ENCODE measurements around the gene RLF. TPM values are rescaled to one million over a fixed set of nuclear protein-coding genes. Genes with fewer than 3 reads are reported as not detected.

RLF gene
- total and polyA plus RNA-seq, 4 donors, result 1.7 to 13.4 (median 6.3) TPM

DNA sequence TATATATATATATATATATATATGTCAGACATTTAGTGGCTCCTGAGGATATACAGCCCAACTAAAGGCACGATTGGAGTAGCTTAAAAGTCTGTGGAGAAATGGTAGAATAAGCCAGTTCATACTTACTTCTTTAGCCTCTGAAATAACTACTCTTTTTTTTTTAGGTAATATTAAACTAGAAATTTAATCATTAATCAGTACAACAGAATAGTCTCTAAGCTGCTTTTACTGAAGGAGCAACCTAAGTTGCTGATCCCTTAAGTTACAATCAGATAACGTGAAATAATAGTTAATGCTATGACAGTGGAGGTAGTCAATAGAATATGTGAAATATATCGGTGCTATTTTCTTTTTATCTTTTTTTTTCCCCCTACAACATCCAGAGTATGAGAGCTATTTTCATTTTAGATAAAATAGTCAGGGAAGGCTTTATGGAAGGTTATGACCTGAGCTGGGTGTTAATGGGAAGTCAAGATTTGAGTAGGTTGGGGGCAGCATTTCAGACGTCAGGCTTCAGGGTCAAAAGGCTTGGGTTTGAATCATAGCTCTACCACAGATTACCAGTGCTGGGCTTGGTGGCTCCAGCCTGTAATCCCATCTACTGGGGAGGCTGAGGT is 112.5 kb downstream of the RLF start:
- peak overlapping the region in 1 of 2 donors; percentile 10 for H3K27ac ChIP-seq (ENCODE audit: low read depth in 1 of 2, low read length in 2 of 2)
- no peaks in the 10 kb centered on the region for H3K27me3 ChIP-seq (ENCODE audit: control insufficient read depth in 4 of 4, insufficient read depth in 4 of 4, low read length in 3 of 4)
- 36% methylated on average over 4 of the region's 4 CpGs for WGBS
- H3K4me3 ChIP-seq (ENCODE audit: low read depth in 1 of 3, low read length in 3 of 3), result no peak overlapping the region
- H3K4me1 ChIP-seq (ENCODE audit: control insufficient read depth in 4 of 4, insufficient read depth in 4 of 4, low read length in 3 of 4), result peaks cover 2 to 11% (median 7%) of the 10 kb centered on the region in 4 donors
- H3K9me3 ChIP-seq (ENCODE audit: control insufficient read depth in 4 of 4, low read length in 3 of 4), result no peaks in the 10 kb centered on the region
- no peak for DNase-seq (ENCODE audit: low spot score)
- H3K36me3 ChIP-seq (ENCODE audit: control insufficient read depth in 4 of 4, insufficient read depth in 3 of 4, low read depth in 1 of 4, low read length in 3 of 4), result peaks cover 7 to 22% (median 16%) of the 10 kb centered on the region in 4 donors
- peak overlapping the region in 1 of 2 donors; percentile 29 for H3K9ac ChIP-seq (ENCODE audit: low read depth in 1 of 2, low read length in 2 of 2)
- TF ChIP-seq TAF1 (conservative IDR thresholded peaks at IDR 0.05) (no peak), JUND (IDR thresholded peaks at IDR 0.05) (no peak), YY1 (IDR thresholded peaks at IDR 0.05) (no peak), ZBTB33 (IDR thresholded peaks at IDR 0.05) (no peak), HNF4G (IDR thresholded peaks at IDR 0.05) (peak; percentile 12), SP1 (IDR thresholded peaks at IDR 0.05) (peak; percentile 41), FOXA1 (IDR thresholded peaks at IDR 0.05) (no peak), HNF4A (conservative IDR thresholded peaks at IDR 0.05) (peak in 1 of 2 donors; percentile 23)

- no peak for TF ChIP-seq FOXA1 (IDR thresholded peaks at IDR 0.05)
- no peak for TF ChIP-seq ATF3 (IDR thresholded peaks at IDR 0.05)
- TF ChIP-seq NR2F2 (IDR thresholded peaks at IDR 0.05), result no peak
- TF ChIP-seq HNF4A (conservative IDR thresholded peaks at IDR 0.05), result no peak
- TF ChIP-seq, protein P1, sequence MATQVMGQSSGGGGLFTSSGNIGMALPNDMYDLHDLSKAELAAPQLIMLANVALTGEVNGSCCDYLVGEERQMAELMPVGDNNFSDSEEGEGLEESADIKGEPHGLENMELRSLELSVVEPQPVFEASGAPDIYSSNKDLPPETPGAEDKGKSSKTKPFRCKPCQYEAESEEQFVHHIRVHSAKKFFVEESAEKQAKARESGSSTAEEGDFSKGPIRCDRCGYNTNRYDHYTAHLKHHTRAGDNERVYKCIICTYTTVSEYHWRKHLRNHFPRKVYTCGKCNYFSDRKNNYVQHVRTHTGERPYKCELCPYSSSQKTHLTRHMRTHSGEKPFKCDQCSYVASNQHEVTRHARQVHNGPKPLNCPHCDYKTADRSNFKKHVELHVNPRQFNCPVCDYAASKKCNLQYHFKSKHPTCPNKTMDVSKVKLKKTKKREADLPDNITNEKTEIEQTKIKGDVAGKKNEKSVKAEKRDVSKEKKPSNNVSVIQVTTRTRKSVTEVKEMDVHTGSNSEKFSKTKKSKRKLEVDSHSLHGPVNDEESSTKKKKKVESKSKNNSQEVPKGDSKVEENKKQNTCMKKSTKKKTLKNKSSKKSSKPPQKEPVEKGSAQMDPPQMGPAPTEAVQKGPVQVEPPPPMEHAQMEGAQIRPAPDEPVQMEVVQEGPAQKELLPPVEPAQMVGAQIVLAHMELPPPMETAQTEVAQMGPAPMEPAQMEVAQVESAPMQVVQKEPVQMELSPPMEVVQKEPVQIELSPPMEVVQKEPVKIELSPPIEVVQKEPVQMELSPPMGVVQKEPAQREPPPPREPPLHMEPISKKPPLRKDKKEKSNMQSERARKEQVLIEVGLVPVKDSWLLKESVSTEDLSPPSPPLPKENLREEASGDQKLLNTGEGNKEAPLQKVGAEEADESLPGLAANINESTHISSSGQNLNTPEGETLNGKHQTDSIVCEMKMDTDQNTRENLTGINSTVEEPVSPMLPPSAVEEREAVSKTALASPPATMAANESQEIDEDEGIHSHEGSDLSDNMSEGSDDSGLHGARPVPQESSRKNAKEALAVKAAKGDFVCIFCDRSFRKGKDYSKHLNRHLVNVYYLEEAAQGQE (IDR thresholded peaks at IDR 0.05), result no peak
- no peak for TF ChIP-seq FOXA2 (IDR thresholded peaks at IDR 0.05)
- no peak for TF ChIP-seq JUND (IDR thresholded peaks at IDR 0.05)
- TF ChIP-seq MAX (IDR thresholded peaks at IDR 0.05), result no peak
- no peak for TF ChIP-seq SP1 (IDR thresholded peaks at IDR 0.05)
- TF ChIP-seq EGR1 (IDR thresholded peaks at IDR 0.05; ENCODE audit: low read depth in 2 of 2), result no peak
- TF ChIP-seq, protein P2, sequence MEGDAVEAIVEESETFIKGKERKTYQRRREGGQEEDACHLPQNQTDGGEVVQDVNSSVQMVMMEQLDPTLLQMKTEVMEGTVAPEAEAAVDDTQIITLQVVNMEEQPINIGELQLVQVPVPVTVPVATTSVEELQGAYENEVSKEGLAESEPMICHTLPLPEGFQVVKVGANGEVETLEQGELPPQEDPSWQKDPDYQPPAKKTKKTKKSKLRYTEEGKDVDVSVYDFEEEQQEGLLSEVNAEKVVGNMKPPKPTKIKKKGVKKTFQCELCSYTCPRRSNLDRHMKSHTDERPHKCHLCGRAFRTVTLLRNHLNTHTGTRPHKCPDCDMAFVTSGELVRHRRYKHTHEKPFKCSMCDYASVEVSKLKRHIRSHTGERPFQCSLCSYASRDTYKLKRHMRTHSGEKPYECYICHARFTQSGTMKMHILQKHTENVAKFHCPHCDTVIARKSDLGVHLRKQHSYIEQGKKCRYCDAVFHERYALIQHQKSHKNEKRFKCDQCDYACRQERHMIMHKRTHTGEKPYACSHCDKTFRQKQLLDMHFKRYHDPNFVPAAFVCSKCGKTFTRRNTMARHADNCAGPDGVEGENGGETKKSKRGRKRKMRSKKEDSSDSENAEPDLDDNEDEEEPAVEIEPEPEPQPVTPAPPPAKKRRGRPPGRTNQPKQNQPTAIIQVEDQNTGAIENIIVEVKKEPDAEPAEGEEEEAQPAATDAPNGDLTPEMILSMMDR (IDR thresholded peaks at IDR 0.05; ENCODE audit: low read depth, low read length, missing input control), result no peak
- no peak for TF ChIP-seq RXRA (IDR thresholded peaks at IDR 0.05)
- no peak for TF ChIP-seq GABPA (IDR thresholded peaks at IDR 0.05 in 1 of 2, conservative IDR thresholded peaks at IDR 0.05 in 1 of 2)
- TF ChIP-seq ZBTB33 (IDR thresholded peaks at IDR 0.05), result no peak
- TF ChIP-seq RAD21 (IDR thresholded peaks at IDR 0.05), result no peak
- TF ChIP-seq YY1 (IDR thresholded peaks at IDR 0.05), result no peak
- TF ChIP-seq HNF4G (IDR thresholded peaks at IDR 0.05), result no peak
- H3K9me3 ChIP-seq (ENCODE audit: control insufficient read depth in 4 of 4, low read length in 3 of 4), result no peaks in the 10 kb centered on the region
- H3K9ac ChIP-seq (ENCODE audit: low read depth in 1 of 2, low read length in 2 of 2), result no peak overlapping the region
- peaks cover 5 to 19% (median 16%) of the 10 kb centered on the region in 4 donors for H3K36me3 ChIP-seq (ENCODE audit: control insufficient read depth in 4 of 4, insufficient read depth in 3 of 4, low read depth in 1 of 4, low read length in 3 of 4)
- H3K4me3 ChIP-seq (ENCODE audit: low read depth in 1 of 3, low read length in 3 of 3), result no peak overlapping the region
- H3K27me3 ChIP-seq (ENCODE audit: control insufficient read depth in 4 of 4, insufficient read depth in 4 of 4, low read length in 3 of 4), result no peaks in the 10 kb centered on the region
- 94% methylated on average over 2 of the region's 2 CpGs for WGBS
- no peak for DNase-seq (ENCODE audit: low spot score)
- peaks cover 2 to 11% (median 7%) of the 10 kb centered on the region in 4 donors for H3K4me1 ChIP-seq (ENCODE audit: control insufficient read depth in 4 of 4, insufficient read depth in 4 of 4, low read length in 3 of 4)
- no peak overlapping the region for H3K27ac ChIP-seq (ENCODE audit: low read depth in 1 of 2, low read length in 2 of 2)
Measured at GRCh38 chr1:40274331-40274730, 113.1 kb downstream of the RLF start.

Data from liver (tissue), 9 donors.